IMR-90 (cell line): ENCODE results near the gene PTGDS. TPM values are rescaled to one million over a fixed set of nuclear protein-coding genes. Genes with fewer than 3 reads are reported as not detected.

Experiments used
- ATAC-seq: fragments of 200-7000 bp; cut with Tn5 transposase; 2 replicates; pipeline ENCODE4 v1.9.1; 2020; ENCODE audit warnings: low read depth, mild to moderate bottlenecking, moderate library complexity
- BruUV-seq: library from RNA; stranded (reverse); fragments of 400-500 nt; replicated peaks from 2 replicates; lab custom pipeline; 2021; lab: Mats Ljungman, UMichigan
- CTCF ChIA-PET: fragments of 300-600 bp; formaldehyde crosslinking; extraction: SDS; loops from one replicate; lab custom pipeline; 2021; ENCODE audit warnings: antibody characterized with exemption; lab: Yijun Ruan, JAX
- POLR2A ChIA-PET: fragments of 300-600 bp; sonication (Branson Sonifier 250); formaldehyde crosslinking; loops from one replicate; lab custom pipeline; 2022; ENCODE audit warnings: antibody characterized with exemption; ENCODE audit not compliant: unreplicated experiment; lab: Charles Lee
- DNase-seq: peaks from one replicate; pipeline ENCODE4 v3.0.0; 2013
- H2AFZ ChIP-seq: replicated peaks from 2 replicates; pipeline ENCODE3; 2013; ENCODE audit warnings: low read length, mild to moderate bottlenecking; ENCODE audit not compliant: poor library complexity
- H2AK5ac ChIP-seq: 2 replicates; pipeline ENCODE4 v1.6.1; 2013; ENCODE audit warnings: low read depth, low read length, inconsistent platforms
- H2AK9ac ChIP-seq: replicated peaks from 2 replicates; pipeline ENCODE3; 2013; ENCODE audit warnings: mild to moderate bottlenecking, low read depth, low read length, moderate library complexity; ENCODE audit not compliant: poor library complexity
- H2BK120ac ChIP-seq: 2 replicates; pipeline ENCODE4 v1.6.1; 2013; ENCODE audit warnings: low read depth, low read length, inconsistent platforms
- H2BK15ac ChIP-seq: 3 replicates; pipeline ENCODE4 v1.6.1; 2013; ENCODE audit warnings: low read depth, low read length, inconsistent platforms
- H2BK20ac ChIP-seq: 2 replicates; pipeline ENCODE4 v1.6.1; 2013; ENCODE audit warnings: low read depth, mild to moderate bottlenecking, inconsistent platforms, low read length, moderate library complexity
- H2BK5ac ChIP-seq: 2 replicates; pipeline ENCODE4 v1.6.1; 2013; ENCODE audit warnings: mild to moderate bottlenecking, low read depth, low read length, inconsistent platforms; ENCODE audit not compliant: poor library complexity, severe bottlenecking
- H3K14ac ChIP-seq: replicated peaks from 2 replicates; pipeline ENCODE4 v1.6.1; 2013; ENCODE audit warnings: low read depth, low read length, inconsistent platforms
- H3K18ac ChIP-seq: 2 replicates; pipeline ENCODE4 v1.6.1; 2013; ENCODE audit warnings: low read depth, low read length, control low read depth
- H3K23ac ChIP-seq: 2 replicates; pipeline ENCODE4 v1.6.1; 2013; ENCODE audit warnings: low read depth, low read length, inconsistent platforms
- H3K27ac ChIP-seq: 2 replicates; pipeline ENCODE4 v1.5.1; 2013; ENCODE audit warnings: mild to moderate bottlenecking, control low read depth, low read length; ENCODE audit not compliant: insufficient read depth
- H3K27me3 ChIP-seq: 2 replicates; pipeline ENCODE4 v1.6.1; 2013; ENCODE audit warnings: low read length; ENCODE audit not compliant: control insufficient read depth, insufficient read depth
- H3K36me3 ChIP-seq: 2 replicates; pipeline ENCODE4 v1.6.1; 2013; ENCODE audit warnings: low read length, mixed read lengths; ENCODE audit not compliant: control insufficient read depth, insufficient read depth
- H3K4ac ChIP-seq: 2 replicates; pipeline ENCODE4 v1.6.1; 2013; ENCODE audit warnings: low read depth, low read length, inconsistent platforms
- H3K4me1 ChIP-seq: 2 replicates; pipeline ENCODE4 v1.6.1; 2013; ENCODE audit warnings: low read length, mixed read lengths; ENCODE audit not compliant: control insufficient read depth, insufficient read depth
- H3K4me2 ChIP-seq: 2 replicates; pipeline ENCODE4 v1.6.1; 2013; ENCODE audit warnings: low read depth, mild to moderate bottlenecking, control low read depth, low read length, moderate library complexity
- H3K4me3 ChIP-seq: 2 replicates; pipeline ENCODE4 v1.5.1; 2013; ENCODE audit warnings: low read depth, mild to moderate bottlenecking, control low read depth, low read length, moderate library complexity; ENCODE audit not compliant: insufficient read depth
- H3K56ac ChIP-seq: 2 replicates; pipeline ENCODE4 v1.6.1; 2013; ENCODE audit warnings: low read length, inconsistent platforms; ENCODE audit not compliant: insufficient read depth; ENCODE audit errors: extremely low read depth
- H3K79me1 ChIP-seq, 2 experiments: 2 replicates each; pipeline ENCODE4 v1.6.1; 2013; ENCODE audit warnings: low read length in 2 of 2, inconsistent platforms in 1 of 2, low read depth in 1 of 2
- H3K9ac ChIP-seq: 2 replicates; pipeline ENCODE4 v1.6.1; 2013; ENCODE audit warnings: low read depth, low read length, control low read depth
- H3K9me1 ChIP-seq: 2 replicates; pipeline ENCODE4 v1.6.1; 2013; ENCODE audit warnings: low read length, inconsistent platforms; ENCODE audit not compliant: insufficient read depth
- H3K9me3 ChIP-seq: 2 replicates; pipeline ENCODE4 v1.6.1; 2013; ENCODE audit warnings: low read length; ENCODE audit not compliant: control insufficient read depth, insufficient read depth
- H4K20me1 ChIP-seq: 2 replicates; pipeline ENCODE4 v1.6.1; 2013; ENCODE audit warnings: low read length, inconsistent platforms; ENCODE audit not compliant: insufficient read depth
- H4K5ac ChIP-seq: 2 replicates; pipeline ENCODE4 v1.6.1; 2013; ENCODE audit warnings: mild to moderate bottlenecking, low read depth, low read length, control low read depth
- H4K8ac ChIP-seq, 2 experiments: 2 replicates each; pipeline ENCODE4 v1.6.1; 2013; ENCODE audit warnings: low read depth in 2 of 2, low read length in 2 of 2, control low read depth in 1 of 2, inconsistent platforms in 1 of 2
- H4K91ac ChIP-seq: 2 replicates; pipeline ENCODE4 v1.6.1; 2013; ENCODE audit warnings: low read depth, low read length, inconsistent platforms; ENCODE audit not compliant: insufficient read depth
- BHLHE40 ChIP-seq: fragments of 150-350 bp; IDR thresholded peaks from 2 replicates; pipeline ENCODE4 v1.6.1; 2016; ENCODE audit warnings: mild to moderate bottlenecking, low read depth, low read length
- NFE2L2 ChIP-seq: fragments of 150-350 bp; IDR thresholded peaks from 2 replicates; pipeline ENCODE4 v1.6.1; 2016; ENCODE audit warnings: low read depth, mild to moderate bottlenecking, low read length
- POLR2A ChIP-seq: IDR thresholded peaks from 2 replicates; pipeline ENCODE4 v1.6.1; 2012; ENCODE audit warnings: mild to moderate bottlenecking, low read depth, low read length
- RFX5 ChIP-seq: IDR thresholded peaks from 2 replicates; pipeline ENCODE4 v1.8.0; 2012; ENCODE audit warnings: low read depth, mild to moderate bottlenecking, low read length, moderate library complexity
- WGBS, 2 experiments: methylation state at CpG; one replicate each; pipeline versions ENCODE4 v1.1.5 to v1.1.7; 2013; ENCODE audit warnings: missing lambda C conversion rate in 2 of 2; ENCODE audit not compliant: insufficient read length in 1 of 2; ENCODE audit errors: extremely low coverage in 2 of 2; 5-methylcytosine and 5-hydroxymethylcytosine counted together
- dilution Hi-C: fragments of 300-500 bp; cut with HindIII; formaldehyde crosslinking; loops from one replicate; pipeline ENCODE4 v1.14.3; 2018; ENCODE audit warnings: low sequenced_read_pairs; ENCODE audit not compliant: unreplicated experiment
- in situ Hi-C: fragments of 300-500 bp; cut with MboI; formaldehyde crosslinking; loops from 3 replicates; pipeline ENCODE4 v1.14.3; 2019; ENCODE audit warnings: low sequenced_read_pairs, inconsistent platforms, mixed read lengths
- intact Hi-C: fragments of 100-400 bp; cut with micrococcal nuclease; formaldehyde crosslinking; loops from 2 replicates; pipeline ENCODE4 v1.10.0; 2022
- polyA plus RNA-seq, 3 experiments: library from polyadenylated mRNA; depleted of rRNA; stranded (reverse); fragments of >200 nt; gene quantifications; 2 replicates each; pipeline ENCODE4 v1.2.3, GENCODE V29; 2012; ENCODE audit warnings: low replicate concordance in 1 of 3
- total RNA-seq: library from RNA; depleted of rRNA; stranded (reverse); fragments of >200 nt; gene quantifications from 2 replicates; pipeline ENCODE4 v1.2.3, GENCODE V29; 2012
- TF ChIP-seq, protein P1 (sequence below): fragments of 150-350 bp; IDR thresholded peaks from 2 replicates; pipeline ENCODE4 v1.6.1; 2016; ENCODE audit warnings: low read depth, mild to moderate bottlenecking, low read length, moderate library complexity, borderline replicate concordance
- TF ChIP-seq, protein P2 (sequence below): conservative IDR thresholded peaks from 2 replicates; pipeline ENCODE4 v1.5.1; 2012; ENCODE audit warnings: mild to moderate bottlenecking, low read depth, low read length, improper control_type of control experiment

Gene PTGDS
- total and polyA plus RNA-seq, 2 of the 4 experiments (the other 2 are of a cell fraction): 1.2 TPM; not detected in 1

DNA sequence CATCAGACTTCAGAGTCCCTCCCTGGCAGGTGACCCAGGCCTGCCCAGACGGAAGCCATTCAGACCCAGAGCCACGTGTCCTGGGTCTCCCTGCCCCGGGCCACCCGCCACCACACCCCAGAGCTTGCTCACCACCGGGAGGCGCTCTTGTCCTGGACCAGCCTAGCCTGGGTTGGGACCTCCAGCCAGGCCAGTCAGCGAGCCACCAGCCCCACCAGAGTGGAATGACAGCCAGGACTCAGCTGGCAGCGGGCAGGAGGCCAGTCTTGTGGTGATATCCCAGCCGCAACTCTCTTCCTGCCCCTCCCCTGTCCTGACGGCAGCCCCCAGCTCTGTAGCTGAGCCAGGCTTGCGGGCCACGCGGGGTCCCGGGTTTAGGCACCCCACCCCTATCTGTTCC, 1.7 kb upstream of the PTGDS start:
- CTCF ChIA-PET: interaction anchor here (1.1 kb wide), 1 partner anchor 11 kb away, joined by 3 read pairs; no protein-coding TSS in a partner anchor

More for the DNA sequence above, 1.7 kb upstream of the PTGDS start:
- in situ Hi-C loops: no loop called here
- no peak overlapping the region; the same call in 1 of the 2 replicates for H2AK5ac ChIP-seq
- no peak overlapping the region for H2AK9ac ChIP-seq
- H2BK5ac ChIP-seq: no peak overlapping the region
- no peak overlapping the region for H2BK20ac ChIP-seq
- no peaks in the 10 kb centered on the region for H3K79me1 ChIP-seq
- POLR2A ChIA-PET: no interaction called here
- ATAC-seq (no peak), DNase-seq (no peak)
- no peak overlapping the region for H3K56ac ChIP-seq
- H3K27ac ChIP-seq: no peak overlapping the region
- no peaks in the 10 kb centered on the region for H4K20me1 ChIP-seq
- peaks cover 15% of the 10 kb centered on the region; the same call in 1 of the 2 replicates for H3K27me3 ChIP-seq
- H3K14ac ChIP-seq: no peak overlapping the region
- intact Hi-C loops: no loop called here
- peaks cover 7% of the 10 kb centered on the region; the same call in 1 of the 2 replicates for H3K4me1 ChIP-seq
- H4K91ac ChIP-seq: no peak overlapping the region
- no peak overlapping the region for H4K8ac ChIP-seq
- H3K4ac ChIP-seq: no peak overlapping the region
- H2BK15ac ChIP-seq: no peak overlapping the region
- no peak overlapping the region for H3K4me2 ChIP-seq
- no peaks in the 10 kb centered on the region for H3K9me3 ChIP-seq
- 75% methylated on average over 4 of the region's 14 CpGs; no CpG with 5 or more reads in 1 of the 2 experiments for WGBS, 2 experiments
- H2BK120ac ChIP-seq: no peak overlapping the region
- no peak overlapping the region for H3K18ac ChIP-seq
- H3K9ac ChIP-seq: no peak overlapping the region
- no peak overlapping the region for H3K4me3 ChIP-seq
- H4K5ac ChIP-seq: no peak overlapping the region
- TF ChIP-seq, protein P1, sequence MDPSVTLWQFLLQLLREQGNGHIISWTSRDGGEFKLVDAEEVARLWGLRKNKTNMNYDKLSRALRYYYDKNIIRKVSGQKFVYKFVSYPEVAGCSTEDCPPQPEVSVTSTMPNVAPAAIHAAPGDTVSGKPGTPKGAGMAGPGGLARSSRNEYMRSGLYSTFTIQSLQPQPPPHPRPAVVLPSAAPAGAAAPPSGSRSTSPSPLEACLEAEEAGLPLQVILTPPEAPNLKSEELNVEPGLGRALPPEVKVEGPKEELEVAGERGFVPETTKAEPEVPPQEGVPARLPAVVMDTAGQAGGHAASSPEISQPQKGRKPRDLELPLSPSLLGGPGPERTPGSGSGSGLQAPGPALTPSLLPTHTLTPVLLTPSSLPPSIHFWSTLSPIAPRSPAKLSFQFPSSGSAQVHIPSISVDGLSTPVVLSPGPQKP: no peak
- TF ChIP-seq BHLHE40: no peak
- TF ChIP-seq RFX5: no peak
- TF ChIP-seq POLR2A: no peak
- no peak for TF ChIP-seq NFE2L2
- TF ChIP-seq, protein P2, sequence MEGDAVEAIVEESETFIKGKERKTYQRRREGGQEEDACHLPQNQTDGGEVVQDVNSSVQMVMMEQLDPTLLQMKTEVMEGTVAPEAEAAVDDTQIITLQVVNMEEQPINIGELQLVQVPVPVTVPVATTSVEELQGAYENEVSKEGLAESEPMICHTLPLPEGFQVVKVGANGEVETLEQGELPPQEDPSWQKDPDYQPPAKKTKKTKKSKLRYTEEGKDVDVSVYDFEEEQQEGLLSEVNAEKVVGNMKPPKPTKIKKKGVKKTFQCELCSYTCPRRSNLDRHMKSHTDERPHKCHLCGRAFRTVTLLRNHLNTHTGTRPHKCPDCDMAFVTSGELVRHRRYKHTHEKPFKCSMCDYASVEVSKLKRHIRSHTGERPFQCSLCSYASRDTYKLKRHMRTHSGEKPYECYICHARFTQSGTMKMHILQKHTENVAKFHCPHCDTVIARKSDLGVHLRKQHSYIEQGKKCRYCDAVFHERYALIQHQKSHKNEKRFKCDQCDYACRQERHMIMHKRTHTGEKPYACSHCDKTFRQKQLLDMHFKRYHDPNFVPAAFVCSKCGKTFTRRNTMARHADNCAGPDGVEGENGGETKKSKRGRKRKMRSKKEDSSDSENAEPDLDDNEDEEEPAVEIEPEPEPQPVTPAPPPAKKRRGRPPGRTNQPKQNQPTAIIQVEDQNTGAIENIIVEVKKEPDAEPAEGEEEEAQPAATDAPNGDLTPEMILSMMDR: peak; percentile 16; the same call in 1 of the 2 replicates
- H2AFZ ChIP-seq: peak overlapping the region; percentile 23
- no peaks in the 10 kb centered on the region for H3K9me1 ChIP-seq
- dilution Hi-C loops: no loop called here
- no TSS peak for BruUV-seq
- H3K36me3 ChIP-seq: no peaks in the 10 kb centered on the region
- no peak overlapping the region for H3K23ac ChIP-seq
